ENCODE data around the gene MBL2.
A peak's percentile ranks its signal among the peaks of the same experiment; 100 is the strongest.

MBL2 gene

GRCh38 chr10:52772623-52773022 lies at the start of gene MBL2:
MBL2 (minus strand) TSS chr10:52772784; CDS start chr10:52771635, 1,149 bp downstream.
- H3K27ac ChIP-seq: no peak within 1 kb of the TSS
- no peak for DNase-seq (ENCODE audit: low read depth, low spot score)

- no peak overlapping the region for H3K27ac ChIP-seq
- DNase-seq (ENCODE audit: low read depth, low spot score): no peak
These were observed 47.7 kb upstream of the MBL2 start for GRCh38 chr10:52820309-52820708.

GRCh38 chr10:52818019-52818418 lies 45.4 kb upstream of the MBL2 start:
- H3K27ac ChIP-seq: no peak overlapping the region
- peak; percentile 74 for DNase-seq (ENCODE audit: low read depth, low spot score)

GRCh38 chr10:52814506-52814905 lies 41.9 kb upstream of the MBL2 start:
- no peak overlapping the region for H3K27ac ChIP-seq
- DNase-seq (ENCODE audit: low read depth, low spot score): no peak

- H3K27ac ChIP-seq: no peak overlapping the region
- no peak for DNase-seq (ENCODE audit: low read depth, low spot score)
These were observed 39.2 kb upstream of the MBL2 start for GRCh38 chr10:52811776-52812175.

GRCh38 chr10:52810761-52811160 lies 38.2 kb upstream of the MBL2 start:
- H3K27ac ChIP-seq: no peak overlapping the region
- no peak for DNase-seq (ENCODE audit: low read depth, low spot score)

- no peak for DNase-seq (ENCODE audit: low read depth, low spot score)
- H3K27ac ChIP-seq: no peak overlapping the region
These were observed 35.2 kb upstream of the MBL2 start for GRCh38 chr10:52807803-52808202.

- no peak overlapping the region for H3K27ac ChIP-seq
- DNase-seq (ENCODE audit: low read depth, low spot score): no peak
These were observed 33.1 kb upstream of the MBL2 start for GRCh38 chr10:52805414-52806285.

GRCh38 chr10:52801947-52802346 lies 29.4 kb upstream of the MBL2 start:
- no peak for DNase-seq (ENCODE audit: low read depth, low spot score)
- H3K27ac ChIP-seq: peak overlapping the region; percentile 17

- DNase-seq (ENCODE audit: low read depth, low spot score): no peak
- H3K27ac ChIP-seq: no peak overlapping the region
These were observed 13.5 kb upstream of the MBL2 start for GRCh38 chr10:52786098-52786497.

- no peak for DNase-seq (ENCODE audit: low read depth, low spot score)
- no peak overlapping the region for H3K27ac ChIP-seq
These were observed 12.8 kb upstream of the MBL2 start for GRCh38 chr10:52785418-52785817.

- no peak for DNase-seq (ENCODE audit: low read depth, low spot score)
- H3K27ac ChIP-seq: no peak overlapping the region
These were observed 11.1 kb upstream of the MBL2 start for GRCh38 chr10:52783726-52784125.

GRCh38 chr10:52782554-52782953 lies 10.0 kb upstream of the MBL2 start:
- H3K27ac ChIP-seq: no peak overlapping the region
- no peak for DNase-seq (ENCODE audit: low read depth, low spot score)

- H3K27ac ChIP-seq: no peak overlapping the region
- no peak for DNase-seq (ENCODE audit: low read depth, low spot score)
These were observed 8.0 kb upstream of the MBL2 start for GRCh38 chr10:52780391-52781155.

- H3K27ac ChIP-seq: no peak overlapping the region
- DNase-seq (ENCODE audit: low read depth, low spot score): no peak
These were observed 7.2 kb upstream of the MBL2 start for GRCh38 chr10:52779541-52780390.

- DNase-seq (ENCODE audit: low read depth, low spot score): no peak
- no peak overlapping the region for H3K27ac ChIP-seq
These were observed 6.2 kb upstream of the MBL2 start for GRCh38 chr10:52778511-52779392.

GRCh38 chr10:52777414-52777813 lies 4.8 kb upstream of the MBL2 start:
- H3K27ac ChIP-seq: no peak overlapping the region
- DNase-seq (ENCODE audit: low read depth, low spot score): no peak

- no peak for DNase-seq (ENCODE audit: low read depth, low spot score)
- H3K27ac ChIP-seq: no peak overlapping the region
These were observed 3.9 kb upstream of the MBL2 start for GRCh38 chr10:52776471-52776903.

GRCh38 chr10:52775132-52775647 lies 2.6 kb upstream of the MBL2 start:
- H3K27ac ChIP-seq: no peak overlapping the region
- no peak for DNase-seq (ENCODE audit: low read depth, low spot score)

Measured in epithelial cell of prostate (primary cell).